SU-DHL-6 (cell line): ENCODE results near the gene LYPD1.

ENCODE experiments used
- CTCF ChIP-seq: fragments of 200-600 bp; sonication (generic); IDR thresholded peaks from one replicate; pipeline ENCODE4 v1.5.1; 2017; ENCODE audit warnings: antibody characterized with exemption, mild to moderate bottlenecking, low read length, moderate library complexity; ENCODE audit not compliant: insufficient read depth, poor library complexity, severe bottlenecking
- EZH2phosphoT487 ChIP-seq: fragments of 200-600 bp; sonication (generic), shearing (Covaris generic); conservative IDR thresholded peaks from 2 replicates; pipeline ENCODE4 v1.6.1; 2018; ENCODE audit warnings: mild to moderate bottlenecking, antibody characterized with exemption, low read length, moderate library complexity, mixed read lengths

GRCh38 chr2:132662732-132663131 is 7.3 kb downstream of the LYPD1 start:
- TF ChIP-seq CTCF (no peak), EZH2phosphoT487 (no peak)
